D721Med (cell line): Measurements from ENCODE around the gene MUC5B.
"Not testable (repeated sequence)": the region's sequence is repeated elsewhere in the genome, so short reads cannot be mapped to it uniquely, and the experiment has no call there.

ENCODE experiments used
- DNase-seq: peaks from one replicate; pipeline ENCODE4 v3.0.0; 2011; ENCODE audit warnings: low spot score; ENCODE audit not compliant: insufficient read length
- FAIRE-seq: peaks from 2 replicates; lab custom pipeline; 2011; peaks lifted over from hg19 to GRCh38; lab: Jason Lieb, UNC
- CTCF ChIP-seq: IDR thresholded peaks from 2 replicates; pipeline ENCODE4 v1.5.1; 2012; ENCODE audit warnings: mild to moderate bottlenecking, control low read depth; ENCODE audit not compliant: insufficient read depth; ENCODE audit errors: missing control alignments

Gene MUC5B

GRCh38 chr11:1180947-1181391 is 41.9 kb upstream of the MUC5B start:
- FAIRE-seq (no peak), DNase-seq (no peak)
- TF ChIP-seq CTCF = no peak

GRCh38 chr11:1181420-1181819 is 41.4 kb upstream of the MUC5B start:
- no peak for FAIRE-seq
- no peak for TF ChIP-seq CTCF
- DNase-seq = no peak

- TF ChIP-seq CTCF = no peak
- FAIRE-seq (no peak), DNase-seq (no peak)
These were observed 40.9 kb upstream of the MUC5B start for GRCh38 chr11:1181853-1182535.

- not testable (repeated sequence) for DNase-seq, FAIRE-seq
These were observed 38.7 kb upstream of the MUC5B start for GRCh38 chr11:1184139-1184538.

GRCh38 chr11:1188451-1189130 is 34.3 kb upstream of the MUC5B start:
- not testable (repeated sequence) for FAIRE-seq, DNase-seq

- not testable (repeated sequence) for DNase-seq, FAIRE-seq
These were observed 33.0 kb upstream of the MUC5B start for GRCh38 chr11:1189816-1190215.

- not testable (repeated sequence) for DNase-seq, FAIRE-seq
These were observed 30.9 kb upstream of the MUC5B start for GRCh38 chr11:1191786-1192470.

GRCh38 chr11:1192741-1193325 is 30.0 kb upstream of the MUC5B start:
- no peak for TF ChIP-seq CTCF
- FAIRE-seq (no peak), DNase-seq (no peak)
